ENCODE data around the gene WNT3A.

The WNT3A gene

DNA sequence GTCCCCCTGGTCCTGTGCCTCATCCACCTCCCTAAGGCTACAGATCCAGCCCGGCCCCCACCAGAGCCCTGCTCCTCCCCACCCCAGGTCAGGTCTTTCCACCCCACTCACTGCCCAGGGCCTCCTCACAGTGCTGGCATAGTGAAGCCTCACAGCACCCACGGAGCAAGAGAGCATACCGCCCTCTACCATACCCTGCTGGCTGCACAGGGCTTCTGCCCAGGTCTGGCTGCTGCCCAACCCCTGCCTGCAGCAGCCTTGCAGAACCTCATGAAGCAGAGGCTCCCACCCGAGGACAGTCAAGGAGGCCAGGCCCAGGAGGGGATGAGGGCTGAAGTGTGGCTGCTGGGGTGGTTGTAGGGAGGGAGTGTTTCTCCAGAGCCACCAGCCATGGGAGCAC is 56.0 kb downstream of the WNT3A start:
- no peaks in the 10 kb centered on the region for H3K36me3 ChIP-seq (ENCODE audit: insufficient read depth, low read length)
- H3K27me3 ChIP-seq (ENCODE audit: insufficient read depth, low read length): peaks cover 96% of the 10 kb centered on the region
- no peak overlapping the region for H3K27ac ChIP-seq (ENCODE audit: low read depth, low read length)
- WGBS: 72% methylated on average over 4 of the region's 4 CpGs
- H3K4me3 ChIP-seq (ENCODE audit: low read length): no peak overlapping the region
- no peak overlapping the region for H3K9ac ChIP-seq (ENCODE audit: low read depth, low read length)
- no peaks in the 10 kb centered on the region for H3K4me1 ChIP-seq (ENCODE audit: insufficient read depth, low read length)
- no peaks in the 10 kb centered on the region for H3K9me3 ChIP-seq (ENCODE audit: insufficient read depth, low read depth, low read length)

DNA sequence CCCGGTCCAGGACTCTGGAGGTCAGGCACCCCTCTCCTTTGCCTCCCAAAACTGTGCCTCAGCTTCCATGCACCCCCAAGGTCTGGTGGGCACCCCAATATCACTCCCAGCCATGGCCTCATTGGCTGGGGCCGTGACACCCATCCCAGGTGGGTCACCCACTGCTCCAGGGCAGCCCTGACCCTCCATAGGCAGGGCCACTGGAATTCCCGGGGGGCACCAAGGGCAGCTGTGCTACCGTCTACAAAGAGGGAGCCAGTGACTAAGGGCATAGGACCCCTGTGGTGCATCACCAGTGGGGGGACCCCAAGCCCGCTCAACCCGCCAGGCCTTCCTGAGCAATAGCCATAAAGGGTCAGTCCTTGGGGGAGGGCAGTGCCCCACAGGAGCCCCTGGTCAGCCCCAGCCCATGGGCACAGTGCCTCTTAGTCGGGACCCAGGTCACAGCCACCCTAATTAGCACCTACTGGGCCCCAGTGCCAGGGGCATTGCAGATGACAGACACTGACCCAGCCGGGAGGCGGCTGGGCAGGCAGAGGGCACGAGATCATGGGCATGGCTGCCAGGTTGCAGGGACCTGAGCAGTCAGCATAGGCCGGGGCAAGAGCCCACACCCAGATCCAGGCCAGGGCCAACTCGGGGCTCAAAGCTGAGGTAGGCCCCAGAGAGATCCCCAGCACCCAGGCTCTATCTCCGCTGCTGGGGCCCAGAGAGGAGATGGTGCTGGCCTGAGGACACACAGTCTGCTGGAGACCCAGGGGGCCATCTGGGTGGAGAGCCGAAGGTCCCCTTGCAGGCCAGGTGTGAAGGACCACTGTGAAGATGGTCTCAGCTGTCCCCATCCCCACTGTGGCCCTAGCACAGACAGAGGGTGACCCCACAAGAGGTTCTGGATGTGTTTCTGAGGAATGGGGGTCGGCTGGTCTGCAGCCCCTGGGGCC is 56.7 kb downstream of the WNT3A start:
- Histone ChIP-seq H3K4me3 (ENCODE audit: low read length) (no peak overlapping the region), H3K27ac (ENCODE audit: low read depth, low read length) (no peak overlapping the region), H3K4me1 (ENCODE audit: insufficient read depth, low read length) (no peaks in the 10 kb centered on the region), H3K27me3 (ENCODE audit: insufficient read depth, low read length) (peaks cover 96% of the 10 kb centered on the region), H3K9me3 (ENCODE audit: insufficient read depth, low read depth, low read length) (no peaks in the 10 kb centered on the region), H3K36me3 (ENCODE audit: insufficient read depth, low read length) (no peaks in the 10 kb centered on the region), H3K9ac (ENCODE audit: low read depth, low read length) (no peak overlapping the region)
- WGBS: 91% methylated on average over 15 of the region's 15 CpGs

DNA sequence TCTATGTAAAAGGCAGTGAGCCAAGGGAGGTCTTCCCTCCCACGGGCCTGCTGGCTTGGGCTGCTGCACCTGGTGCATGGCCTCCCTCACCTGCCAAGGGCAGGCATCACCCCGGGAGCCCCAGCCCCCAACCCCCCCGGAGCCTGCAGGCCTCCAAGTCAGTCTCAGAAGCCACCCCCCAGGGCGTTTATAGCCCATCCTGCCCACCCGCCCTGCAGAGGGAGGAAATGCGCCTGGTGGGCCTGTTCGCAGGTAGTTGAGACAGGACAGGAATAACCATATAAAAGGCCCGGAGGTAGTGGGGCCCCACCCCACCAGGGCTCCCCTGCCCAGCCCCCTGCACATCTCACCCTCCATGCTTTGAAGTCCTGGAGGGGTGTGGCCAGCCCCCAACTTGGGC is 57.5 kb downstream of the WNT3A start:
- Histone ChIP-seq H3K9me3 (ENCODE audit: insufficient read depth, low read depth, low read length) (no peaks in the 10 kb centered on the region), H3K27me3 (ENCODE audit: insufficient read depth, low read length) (peaks cover 96% of the 10 kb centered on the region)

DNA sequence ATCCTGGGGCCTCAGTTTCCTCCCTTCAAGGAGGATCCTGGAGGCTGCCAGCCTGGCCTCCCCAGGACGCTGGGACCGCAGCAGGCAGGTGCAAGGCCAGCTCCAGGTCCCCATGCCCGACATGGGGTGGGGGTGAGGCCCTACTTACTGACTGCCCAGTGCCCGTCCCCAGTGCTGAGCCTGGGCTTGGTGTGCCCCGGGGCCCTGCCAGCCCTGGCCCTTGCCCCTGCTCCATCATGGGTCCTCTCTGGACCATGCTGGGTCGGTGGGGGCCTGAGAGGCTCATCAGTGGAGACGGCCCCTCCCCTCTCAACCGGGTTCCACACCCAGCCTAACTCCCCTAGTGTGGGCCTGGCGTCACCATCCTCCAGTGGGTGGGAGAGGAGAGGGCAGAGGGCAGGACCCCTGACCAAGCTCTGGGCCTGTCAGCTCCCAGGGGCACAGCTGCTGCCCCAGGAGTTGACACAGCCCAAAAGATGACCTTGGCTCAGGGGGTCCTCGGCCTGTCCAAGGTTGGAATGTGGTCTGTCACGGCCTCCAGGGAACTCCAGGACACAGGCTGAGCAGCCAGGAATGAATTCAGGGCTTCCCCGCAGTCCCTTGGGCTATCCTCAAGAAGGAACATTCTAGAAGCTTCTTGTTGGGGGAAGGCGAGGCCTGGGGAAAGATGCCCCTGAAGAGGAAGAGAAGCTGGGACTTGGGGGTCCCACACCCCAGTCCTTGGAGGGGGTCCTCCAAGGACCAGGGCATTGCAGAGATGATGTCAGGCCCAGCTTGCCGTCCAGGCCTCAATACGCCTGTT is 58.1 kb downstream of the WNT3A start:
- Histone ChIP-seq H3K36me3 (ENCODE audit: insufficient read depth, low read length) (no peaks in the 10 kb centered on the region), H3K9me3 (ENCODE audit: insufficient read depth, low read depth, low read length) (no peaks in the 10 kb centered on the region), H3K27me3 (ENCODE audit: insufficient read depth, low read length) (peaks cover 96% of the 10 kb centered on the region), H3K27ac (ENCODE audit: low read depth, low read length) (no peak overlapping the region), H3K4me3 (ENCODE audit: low read length) (no peak overlapping the region), H3K9ac (ENCODE audit: low read depth, low read length) (no peak overlapping the region), H3K4me1 (ENCODE audit: insufficient read depth, low read length) (no peaks in the 10 kb centered on the region)
- WGBS: 74% methylated on average over 15 of the region's 15 CpGs

More for the DNA sequence above, 57.5 kb downstream of the WNT3A start:
- no peak overlapping the region for H3K4me3 ChIP-seq (ENCODE audit: low read length)
- H3K4me1 ChIP-seq (ENCODE audit: insufficient read depth, low read length): no peaks in the 10 kb centered on the region
- H3K36me3 ChIP-seq (ENCODE audit: insufficient read depth, low read length): no peaks in the 10 kb centered on the region
- 38% methylated on average over 8 of the region's 8 CpGs for WGBS
- no peak overlapping the region for H3K27ac ChIP-seq (ENCODE audit: low read depth, low read length)
- no peak overlapping the region for H3K9ac ChIP-seq (ENCODE audit: low read depth, low read length)

DNA sequence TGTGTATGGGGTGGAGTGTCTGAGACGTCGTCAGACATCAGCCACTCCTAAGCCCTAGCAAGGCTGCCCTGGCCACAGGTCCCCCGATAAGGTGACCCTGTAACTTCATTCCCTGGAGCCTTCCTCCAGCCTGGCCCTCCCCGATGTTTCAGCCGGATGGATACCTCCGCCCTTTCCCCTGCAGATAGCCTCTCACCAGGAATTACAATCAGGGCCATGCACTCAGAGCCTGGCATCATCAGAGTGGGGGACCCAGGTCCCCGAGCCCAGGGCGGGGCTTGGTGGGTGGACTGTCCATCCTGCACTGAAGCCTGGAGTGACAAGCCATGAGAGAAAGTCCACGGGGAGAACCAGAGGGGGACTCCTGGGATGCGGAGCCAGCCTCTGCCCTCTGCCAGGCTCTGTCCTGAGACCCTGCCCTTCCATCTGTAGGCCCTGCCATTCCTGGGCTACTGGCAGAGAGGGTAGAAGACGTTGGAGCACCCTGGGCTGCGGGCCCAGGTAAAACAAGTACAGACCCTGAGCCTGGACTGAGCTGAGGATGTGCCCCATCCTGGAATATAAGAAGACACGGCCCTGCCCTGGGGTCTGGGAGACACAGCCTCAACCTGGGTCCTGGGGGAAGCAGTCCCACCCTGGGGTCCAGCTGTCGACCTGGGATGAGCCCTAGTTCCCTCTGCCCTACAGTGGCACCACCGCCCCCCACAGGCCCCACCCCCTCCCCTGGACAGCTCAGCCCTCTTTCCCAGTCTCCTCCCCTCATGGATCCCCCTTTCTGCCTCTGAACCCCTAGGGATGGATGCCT is 58.9 kb downstream of the WNT3A start:
- H3K9me3 ChIP-seq (ENCODE audit: insufficient read depth, low read depth, low read length): no peaks in the 10 kb centered on the region
- H3K4me1 ChIP-seq (ENCODE audit: insufficient read depth, low read length): no peaks in the 10 kb centered on the region
- peaks cover 96% of the 10 kb centered on the region for H3K27me3 ChIP-seq (ENCODE audit: insufficient read depth, low read length)
- no peaks in the 10 kb centered on the region for H3K36me3 ChIP-seq (ENCODE audit: insufficient read depth, low read length)
- H3K9ac ChIP-seq (ENCODE audit: low read depth, low read length): no peak overlapping the region
- no peak overlapping the region for H3K4me3 ChIP-seq (ENCODE audit: low read length)
- WGBS: 85% methylated on average over 15 of the region's 15 CpGs
- H3K27ac ChIP-seq (ENCODE audit: low read depth, low read length): no peak overlapping the region

DNA sequence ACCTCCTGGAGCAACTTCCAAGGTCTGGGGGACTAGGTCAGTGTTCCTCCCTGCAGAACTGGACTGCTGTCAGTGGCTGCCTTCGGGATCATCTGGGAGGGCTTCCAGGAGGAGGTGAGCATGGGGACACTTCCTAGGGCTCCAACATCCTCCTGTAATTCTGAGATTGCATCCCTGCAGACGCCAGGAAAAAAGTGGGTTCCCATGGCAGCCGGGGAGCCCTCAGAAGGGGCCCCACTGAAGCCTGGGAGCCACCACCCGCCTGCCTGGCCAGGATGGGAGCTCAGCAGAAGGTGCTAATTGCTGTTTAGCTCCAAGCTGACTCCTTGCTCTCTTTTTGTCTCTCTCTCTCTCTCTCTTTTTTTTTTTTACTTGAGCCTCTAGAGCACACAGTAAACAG is 59.6 kb downstream of the WNT3A start:
- no peaks in the 10 kb centered on the region for H3K4me1 ChIP-seq (ENCODE audit: insufficient read depth, low read length)
- peaks cover 96% of the 10 kb centered on the region for H3K27me3 ChIP-seq (ENCODE audit: insufficient read depth, low read length)
- H3K9me3 ChIP-seq (ENCODE audit: insufficient read depth, low read depth, low read length): no peaks in the 10 kb centered on the region
- WGBS: 61% methylated on average over 4 of the region's 4 CpGs
- H3K4me3 ChIP-seq (ENCODE audit: low read length): no peak overlapping the region
- H3K36me3 ChIP-seq (ENCODE audit: insufficient read depth, low read length): no peaks in the 10 kb centered on the region
- H3K9ac ChIP-seq (ENCODE audit: low read depth, low read length): no peak overlapping the region
- H3K27ac ChIP-seq (ENCODE audit: low read depth, low read length): no peak overlapping the region

DNA sequence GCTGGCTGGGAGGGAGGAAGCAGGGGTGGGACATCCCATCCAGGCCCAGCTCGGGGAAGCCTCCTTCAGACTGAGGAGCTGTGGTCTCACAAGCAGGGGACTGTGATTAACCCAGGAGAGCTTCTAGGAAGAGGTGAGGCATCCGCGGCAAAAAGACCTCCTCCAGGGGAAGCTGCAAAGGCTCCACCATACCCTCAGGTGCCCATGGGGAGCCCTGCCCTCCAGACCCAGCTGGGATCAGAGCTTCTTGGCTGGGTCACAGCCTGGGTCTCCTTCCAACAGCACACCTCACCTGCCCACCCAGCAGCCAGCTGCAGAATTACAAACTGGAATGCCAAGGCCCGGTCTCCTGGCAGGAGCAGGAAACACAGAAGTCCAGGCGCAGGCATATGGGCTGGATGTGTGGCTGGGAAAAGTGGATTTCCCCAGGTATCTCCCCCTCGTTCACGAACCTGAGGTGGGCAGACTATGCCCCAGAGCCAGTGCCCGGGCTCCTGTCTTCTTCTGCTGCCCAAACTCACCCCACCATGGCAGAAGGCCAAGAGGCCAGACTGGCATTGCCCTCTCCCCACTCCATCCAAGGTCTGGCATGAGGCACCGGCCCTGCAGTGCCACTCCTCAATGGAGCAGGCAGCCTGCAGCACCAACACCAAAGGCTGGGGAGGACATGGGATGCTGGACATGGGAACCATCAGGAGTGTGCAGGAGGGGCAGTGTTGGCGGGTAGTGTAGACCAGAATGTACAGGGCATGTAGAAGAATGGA is 60.3 kb downstream of the WNT3A start:
- no peaks in the 10 kb centered on the region for H3K4me1 ChIP-seq (ENCODE audit: insufficient read depth, low read length)
- H3K36me3 ChIP-seq (ENCODE audit: insufficient read depth, low read length): no peaks in the 10 kb centered on the region
- H3K9me3 ChIP-seq (ENCODE audit: insufficient read depth, low read depth, low read length): no peaks in the 10 kb centered on the region
- H3K27ac ChIP-seq (ENCODE audit: low read depth, low read length): no peak overlapping the region
- no peak overlapping the region for H3K4me3 ChIP-seq (ENCODE audit: low read length)
- peaks cover 96% of the 10 kb centered on the region for H3K27me3 ChIP-seq (ENCODE audit: insufficient read depth, low read length)
- H3K9ac ChIP-seq (ENCODE audit: low read depth, low read length): no peak overlapping the region
- 72% methylated on average over 10 of the region's 10 CpGs for WGBS

DNA sequence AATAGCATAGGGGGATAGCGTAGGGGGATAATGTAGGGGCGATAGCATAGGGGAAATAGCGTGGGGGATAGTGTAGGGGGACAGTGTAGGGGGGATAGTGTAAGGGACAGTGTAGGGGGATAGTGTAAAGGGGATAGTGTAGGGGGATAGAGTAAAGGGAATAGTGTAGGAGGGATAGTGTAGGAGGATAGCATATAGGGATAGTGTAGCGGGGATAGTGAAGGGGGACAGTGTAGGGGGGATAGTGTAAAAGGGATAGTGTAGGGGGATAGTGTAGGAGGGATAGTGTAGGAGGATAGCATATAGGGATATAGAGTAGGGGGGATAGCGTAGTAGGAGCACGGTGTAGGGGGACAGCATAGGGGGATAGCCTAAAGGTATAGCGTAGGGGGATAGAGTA is 61.6 kb downstream of the WNT3A start:
- Histone ChIP-seq H3K27me3 (ENCODE audit: insufficient read depth, low read length) (peaks cover 96% of the 10 kb centered on the region), H3K9ac (ENCODE audit: low read depth, low read length) (no peak overlapping the region), H3K36me3 (ENCODE audit: insufficient read depth, low read length) (no peaks in the 10 kb centered on the region), H3K27ac (ENCODE audit: low read depth, low read length) (no peak overlapping the region), H3K4me3 (ENCODE audit: low read length) (no peak overlapping the region), H3K9me3 (ENCODE audit: insufficient read depth, low read depth, low read length) (no peaks in the 10 kb centered on the region), H3K4me1 (ENCODE audit: insufficient read depth, low read length) (no peaks in the 10 kb centered on the region)
- WGBS: 77% methylated on average over 7 of the region's 7 CpGs

DNA sequence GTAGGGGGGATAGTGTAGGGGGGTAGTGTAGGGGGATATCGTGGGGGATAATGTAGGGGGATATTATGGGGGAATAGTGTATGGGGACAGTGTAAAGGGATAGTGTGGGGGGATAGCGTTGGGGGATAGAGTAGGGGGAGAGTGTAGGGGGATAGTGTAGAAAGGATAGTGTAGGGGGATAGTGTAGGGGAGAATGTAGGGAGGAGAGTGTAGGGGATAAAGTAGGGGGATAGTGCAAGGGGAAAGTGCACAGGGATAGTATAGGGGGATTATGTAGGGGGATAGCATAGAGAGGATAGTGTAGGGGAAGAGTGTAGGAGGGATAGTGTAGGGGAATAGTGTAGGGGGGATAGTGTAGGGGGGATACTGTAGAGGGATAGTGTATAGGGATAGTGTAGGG is 63.4 kb downstream of the WNT3A start:
- no peaks in the 10 kb centered on the region for H3K9me3 ChIP-seq (ENCODE audit: insufficient read depth, low read depth, low read length)
- no peak overlapping the region for H3K9ac ChIP-seq (ENCODE audit: low read depth, low read length)
- H3K4me3 ChIP-seq (ENCODE audit: low read length): no peak overlapping the region
- 56% methylated on average over 2 of the region's 2 CpGs for WGBS
- no peaks in the 10 kb centered on the region for H3K4me1 ChIP-seq (ENCODE audit: insufficient read depth, low read length)
- no peak overlapping the region for H3K27ac ChIP-seq (ENCODE audit: low read depth, low read length)
- H3K27me3 ChIP-seq (ENCODE audit: insufficient read depth, low read length): peaks cover 98% of the 10 kb centered on the region
- no peaks in the 10 kb centered on the region for H3K36me3 ChIP-seq (ENCODE audit: insufficient read depth, low read length)

DNA sequence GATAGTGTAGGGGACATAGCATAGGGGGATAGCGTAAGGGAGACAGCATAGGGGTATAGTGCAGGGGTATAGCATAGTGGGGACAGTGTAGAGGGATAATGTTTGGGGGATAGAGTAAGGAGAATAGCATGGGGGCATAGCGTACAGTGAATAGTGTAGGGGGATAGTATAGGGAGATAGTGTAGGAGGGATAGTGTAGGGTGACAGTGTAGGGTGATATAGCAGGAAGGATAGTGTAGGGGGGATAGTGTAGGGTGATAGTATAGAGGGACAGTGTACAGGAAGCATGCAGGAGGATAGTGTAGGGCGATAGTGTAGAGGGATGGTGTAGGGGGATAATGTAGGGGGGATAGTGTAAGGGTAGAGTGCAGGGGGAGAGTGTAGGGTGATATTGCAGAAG is 64.1 kb downstream of the WNT3A start:
- H3K27me3 ChIP-seq (ENCODE audit: insufficient read depth, low read length): peaks cover 98% of the 10 kb centered on the region
- no peaks in the 10 kb centered on the region for H3K4me1 ChIP-seq (ENCODE audit: insufficient read depth, low read length)
- WGBS: 66% methylated on average over 3 of the region's 3 CpGs

More for the DNA sequence above, 64.1 kb downstream of the WNT3A start:
- Histone ChIP-seq H3K9ac (ENCODE audit: low read depth, low read length) (no peak overlapping the region), H3K4me3 (ENCODE audit: low read length) (no peak overlapping the region), H3K36me3 (ENCODE audit: insufficient read depth, low read length) (no peaks in the 10 kb centered on the region), H3K9me3 (ENCODE audit: insufficient read depth, low read depth, low read length) (no peaks in the 10 kb centered on the region), H3K27ac (ENCODE audit: low read depth, low read length) (no peak overlapping the region)

Measured in HUES64 (cell line).